GM23338 (cell line): Measurements from ENCODE around the gene TRIOBP. TPM values are rescaled to one million over a fixed set of nuclear protein-coding genes. Genes with fewer than 3 reads are reported as not detected.
"Not testable (repeated sequence)": the region's sequence is repeated elsewhere in the genome, so short reads cannot be mapped to it uniquely, and the experiment has no call there.

Source experiments
- ATAC-seq: fragments of 200-7000 bp; cut with Tn5 transposase; 3 replicates; pipeline ENCODE4 v1.9.1; 2020
- DNase-seq: peaks from one replicate; pipeline ENCODE4 v3.0.0-alpha.2; 2015; ENCODE audit warnings: low spot score
- H2AFZ ChIP-seq: fragments of 200-600 bp; sonication (generic); 2 replicates; pipeline ENCODE4 v1.8.0; 2016; ENCODE audit warnings: antibody characterized with exemption, mild to moderate bottlenecking, moderate library complexity
- H3F3A ChIP-seq: fragments of 200-600 bp; sonication (generic); replicated peaks from 2 replicates; pipeline ENCODE4 v1.8.0; 2017; ENCODE audit warnings: antibody characterized with exemption, mixed run types, low read depth
- H3K27ac ChIP-seq: fragments of 200-600 bp; sonication (generic); 2 replicates; pipeline ENCODE4 v1.6.1; 2016; ENCODE audit warnings: low read depth
- H3K27me3 ChIP-seq: fragments of 200-600 bp; sonication (generic); 2 replicates; pipeline ENCODE4 v1.8.0; 2016; ENCODE audit warnings: mild to moderate bottlenecking, mixed run types, moderate library complexity; ENCODE audit not compliant: insufficient read depth
- H3K36me3 ChIP-seq: fragments of 200-600 bp; sonication (generic); 2 replicates; pipeline ENCODE4 v1.8.0; 2016; ENCODE audit warnings: mild to moderate bottlenecking; ENCODE audit not compliant: insufficient read depth
- H3K4me1 ChIP-seq: fragments of 200-600 bp; sonication (generic); 2 replicates; pipeline ENCODE4 v1.8.0; 2016; ENCODE audit warnings: mild to moderate bottlenecking, moderate library complexity; ENCODE audit not compliant: insufficient read depth
- H3K4me2 ChIP-seq: fragments of 200-600 bp; sonication (generic); 2 replicates; pipeline ENCODE4 v1.7.1; 2017; ENCODE audit warnings: mixed run types
- H3K4me3 ChIP-seq: fragments of 200-600 bp; sonication (generic); 2 replicates; pipeline ENCODE4 v1.6.1; 2016; ENCODE audit warnings: mixed run types
- H3K79me2 ChIP-seq: fragments of 200-600 bp; sonication (generic); replicated peaks from 2 replicates; pipeline ENCODE4 v1.8.0; 2017; ENCODE audit warnings: mild to moderate bottlenecking; ENCODE audit not compliant: insufficient read depth
- H3K9me2 ChIP-seq: fragments of 200-600 bp; sonication (generic); 2 replicates; pipeline ENCODE4 v1.8.0; 2017; ENCODE audit not compliant: insufficient read depth
- H4K20me1 ChIP-seq: fragments of 200-600 bp; sonication (generic); replicated peaks from 2 replicates; pipeline ENCODE4 v1.8.0; 2017; ENCODE audit warnings: mild to moderate bottlenecking; ENCODE audit not compliant: insufficient read depth
- H3K27ac Mint-ChIP-seq: 2 replicates; pipeline ENCODE4 v1.8.0; 2020; ENCODE audit warnings: inconsistent platforms, mild to moderate bottlenecking, moderate library complexity, mixed read lengths
- H3K27me3 Mint-ChIP-seq: 3 replicates; pipeline ENCODE4 v1.8.0; 2022; ENCODE audit warnings: low read depth, mild to moderate bottlenecking, moderate library complexity, mixed read lengths, inconsistent platforms; ENCODE audit not compliant: insufficient read depth, poor library complexity
- H3K36me3 Mint-ChIP-seq: 3 replicates; pipeline ENCODE4 v1.8.0; 2021; ENCODE audit warnings: low read depth, mild to moderate bottlenecking, inconsistent platforms, moderate library complexity, mixed read lengths
- H3K4me1 Mint-ChIP-seq: 3 replicates; pipeline ENCODE4 v1.8.0; 2020; ENCODE audit warnings: mild to moderate bottlenecking, inconsistent platforms, mixed read lengths
- H3K4me3 Mint-ChIP-seq: 3 replicates; pipeline ENCODE4 v1.8.0; 2021; ENCODE audit warnings: moderate library complexity, mild to moderate bottlenecking, inconsistent platforms, mixed read lengths
- H3K9me3 Mint-ChIP-seq: 3 replicates; pipeline ENCODE4 v1.8.0; 2020; ENCODE audit warnings: moderate library complexity, mild to moderate bottlenecking, inconsistent platforms, mixed read lengths
- CREB1 ChIP-seq: fragments of 250-450 bp; sonication (Bioruptor Pico); IDR thresholded peaks from 2 replicates; pipeline ENCODE4 v1.5.0; 2020; ENCODE audit warnings: low read depth, mild to moderate bottlenecking, moderate library complexity
- CTCF ChIP-seq, 2 experiments: fragments of 200-600 bp in 1 of 2; sonication (generic) in 1 of 2; conservative IDR thresholded peaks; 2 replicates each; pipeline versions ENCODE4 v1.5.1 to v1.6.1; 2016 to 2017; ENCODE audit warnings: antibody characterized with exemption in 2 of 2, low read depth in 2 of 2, mild to moderate bottlenecking in 2 of 2, moderate library complexity in 1 of 2
- ETS1 ChIP-seq: IDR thresholded peaks from 2 replicates; pipeline ENCODE4 v1.6.1; 2016; ENCODE audit warnings: antibody characterized with exemption
- NANOG ChIP-seq: IDR thresholded peaks from 2 replicates; pipeline ENCODE4 v1.6.1; 2016; ENCODE audit warnings: antibody characterized with exemption, borderline replicate concordance
- REST ChIP-seq: IDR thresholded peaks from one replicate; pipeline ENCODE4 v1.6.1; 2018; ENCODE audit warnings: antibody characterized with exemption; ENCODE audit not compliant: unreplicated experiment
- ZNF114 ChIP-seq: fragments of 250-450 bp; sonication (Bioruptor Pico); IDR thresholded peaks from 2 replicates; pipeline ENCODE4 v1.5.0; 2020; ENCODE audit warnings: mild to moderate bottlenecking, moderate library complexity
- polyA plus RNA-seq: library from polyadenylated mRNA; unstranded; fragments of >200 nt; fragmentation: Nextera tagmentation; extraction: Ambion mirVana; gene quantifications from 2 replicates; pipeline ENCODE4 v1.2.1, GENCODE V29; 2016
- total RNA-seq: library from RNA; depleted of rRNA; stranded (reverse); fragments of >200 nt; shearing (Covaris generic); gene quantifications from 2 replicates; pipeline ENCODE4 v1.2.3, GENCODE V29; 2014

The TRIOBP gene
- total and polyA plus RNA-seq, 2 experiments from 2014 or later = 21.4 to 48.4 TPM

- no peak for TF ChIP-seq ETS1
- no peak for TF ChIP-seq REST
- no peak for TF ChIP-seq ZNF114 (CRISPR knock-in tag)
- no peak for TF ChIP-seq NANOG
These were observed 101.1 kb downstream of the TRIOBP start (continued) for GRCh38 chr22:37797874-37798500.

GRCh38 chr22:37799979-37800378 is 103.1 kb downstream of the TRIOBP start:
- not testable (repeated sequence) for ATAC-seq, H3K4me1 ChIP-seq, H3K79me2 ChIP-seq, H3K27ac Mint-ChIP-seq, H3F3A ChIP-seq, H3K27ac ChIP-seq, H2AFZ ChIP-seq, H3K36me3 ChIP-seq, H3K4me3 Mint-ChIP-seq, H3K4me3 ChIP-seq, H3K4me2 ChIP-seq, H3K9me2 ChIP-seq, DNase-seq, H4K20me1 ChIP-seq, H3K9me3 Mint-ChIP-seq, H3K36me3 Mint-ChIP-seq
- peaks cover 35% of the 10 kb centered on the region for H3K27me3 Mint-ChIP-seq
- peaks cover 54% of the 10 kb centered on the region for H3K27me3 ChIP-seq
- peaks cover 13% of the 10 kb centered on the region for H3K4me1 Mint-ChIP-seq

- no peaks in the 10 kb centered on the region for H3K36me3 ChIP-seq
- 0 out of 2 replicates have a peak, but pooled peaks cover 6% of the 10 kb centered on the region for H3K79me2 ChIP-seq
- peak overlapping the region; percentile 86 for H3K4me3 Mint-ChIP-seq
- no peaks in the 10 kb centered on the region for H4K20me1 ChIP-seq
- peak; percentile 45 for DNase-seq
- H3K9me2 ChIP-seq = no peaks in the 10 kb centered on the region
- peak overlapping the region; percentile 86 for H3K4me3 ChIP-seq
- peak overlapping the region; percentile 96 for H2AFZ ChIP-seq
- TF ChIP-seq CTCF (conservative IDR thresholded peaks at IDR 0.05; ENCODE audit: low read depth in 2 of 2) (0 out of 4 replicates have a peak, but pooled peaks of 1 of the 2 experiments have one; percentile 13), CREB1 (no peak), NANOG (no peak)
- H3K27me3 ChIP-seq = peaks cover 65% of the 10 kb centered on the region
- no peaks in the 10 kb centered on the region for H3K36me3 Mint-ChIP-seq
- peaks cover 19% of the 10 kb centered on the region for H3K4me1 ChIP-seq
- peaks cover 26% of the 10 kb centered on the region for H3K4me1 Mint-ChIP-seq
- peaks cover 51% of the 10 kb centered on the region for H3K27me3 Mint-ChIP-seq
- H3F3A ChIP-seq = peaks cover 20% of the 10 kb centered on the region
- no peak overlapping the region for H3K27ac ChIP-seq
- H3K27ac Mint-ChIP-seq = no peak overlapping the region
- ATAC-seq = no peak
- peak overlapping the region; percentile 100 for H3K4me2 ChIP-seq
- no peaks in the 10 kb centered on the region; the same call in 2 of the 3 replicates for H3K9me3 Mint-ChIP-seq
These were observed 105.1 kb downstream of the TRIOBP start for GRCh38 chr22:37801946-37802309.
